ENCODE data around the gene CXCL1. TPM values are rescaled to one million over a fixed set of nuclear protein-coding genes. Genes with fewer than 3 reads are reported as not detected.

CXCL1 gene
- total RNA-seq, 1 donor from 2014 or later: 2.7 TPM

- Mint-ChIP-seq H3K9me3 (ENCODE audit: low read depth) (no peaks in the 10 kb centered on the region), H3K27me3 (peaks cover 22% of the 10 kb centered on the region), H3K36me3 (ENCODE audit: insufficient read depth) (no peaks in the 10 kb centered on the region), H3K4me1 (ENCODE audit: low read depth) (peaks cover 20% of the 10 kb centered on the region), H3K27ac (no peak overlapping the region), H3K4me3 (ENCODE audit: low read depth) (no peak overlapping the region)
- no peak for TF ChIP-seq CTCF (IDR thresholded peaks at IDR 0.05; ENCODE audit: unreplicated experiment)
- no peak for DNase-seq (ENCODE audit: low spot score, unreplicated experiment)
These were observed 4.2 kb upstream of the CXCL1 start for GRCh38 chr4:73864961-73865360.

GRCh38 chr4:73865431-73866096 lies 3.6 kb upstream of the CXCL1 start:
- H3K9me3 Mint-ChIP-seq (ENCODE audit: low read depth): no peaks in the 10 kb centered on the region
- peaks cover 15% of the 10 kb centered on the region for H3K4me1 Mint-ChIP-seq (ENCODE audit: low read depth)
- peaks cover 28% of the 10 kb centered on the region for H3K27me3 Mint-ChIP-seq
- no peak for TF ChIP-seq CTCF (IDR thresholded peaks at IDR 0.05; ENCODE audit: unreplicated experiment)
- H3K27ac Mint-ChIP-seq: no peak overlapping the region
- H3K4me3 Mint-ChIP-seq (ENCODE audit: low read depth): no peak overlapping the region
- H3K36me3 Mint-ChIP-seq (ENCODE audit: insufficient read depth): no peaks in the 10 kb centered on the region
- no peak for DNase-seq (ENCODE audit: low spot score, unreplicated experiment)

GRCh38 chr4:73866246-73866645 lies 2.9 kb upstream of the CXCL1 start:
- TF ChIP-seq CTCF (IDR thresholded peaks at IDR 0.05; ENCODE audit: unreplicated experiment): no peak

GRCh38 chr4:73867783-73868182 lies 1.4 kb upstream of the CXCL1 start:
- Mint-ChIP-seq H3K4me1 (ENCODE audit: low read depth) (peaks cover 11% of the 10 kb centered on the region), H3K9me3 (ENCODE audit: low read depth) (no peaks in the 10 kb centered on the region), H3K27me3 (peaks cover 41% of the 10 kb centered on the region), H3K36me3 (ENCODE audit: insufficient read depth) (no peaks in the 10 kb centered on the region), H3K27ac (no peak overlapping the region), H3K4me3 (ENCODE audit: low read depth) (no peak overlapping the region)
- no peak for DNase-seq (ENCODE audit: low spot score, unreplicated experiment)
- TF ChIP-seq CTCF (IDR thresholded peaks at IDR 0.05; ENCODE audit: unreplicated experiment): no peak

More at GRCh38 chr4:73866246-73866645, 2.9 kb upstream of the CXCL1 start:
- H3K4me1 Mint-ChIP-seq (ENCODE audit: low read depth): peaks cover 14% of the 10 kb centered on the region
- no peak for DNase-seq (ENCODE audit: low spot score, unreplicated experiment)
- no peaks in the 10 kb centered on the region for H3K9me3 Mint-ChIP-seq (ENCODE audit: low read depth)
- H3K27me3 Mint-ChIP-seq: peaks cover 34% of the 10 kb centered on the region
- no peaks in the 10 kb centered on the region for H3K36me3 Mint-ChIP-seq (ENCODE audit: insufficient read depth)
- H3K4me3 Mint-ChIP-seq (ENCODE audit: low read depth): no peak overlapping the region
- no peak overlapping the region for H3K27ac Mint-ChIP-seq

GRCh38 chr4:73868206-73869129 lies 725 bp upstream of the CXCL1 start:
- Mint-ChIP-seq H3K27me3 (peaks cover 43% of the 10 kb centered on the region), H3K4me3 (ENCODE audit: low read depth) (peak overlapping the region; percentile 83), H3K36me3 (ENCODE audit: insufficient read depth) (no peaks in the 10 kb centered on the region), H3K4me1 (ENCODE audit: low read depth) (peaks cover 11% of the 10 kb centered on the region), H3K9me3 (ENCODE audit: low read depth) (no peaks in the 10 kb centered on the region), H3K27ac (no peak overlapping the region)
- DNase-seq (ENCODE audit: low spot score, unreplicated experiment): no peak
- no peak for TF ChIP-seq CTCF (IDR thresholded peaks at IDR 0.05; ENCODE audit: unreplicated experiment)

Data from progenitor cell of endocrine pancreas (in vitro differentiated cells).